H1 (cell line): ENCODE results near the gene SLC1A2. TPM values are rescaled to one million over a fixed set of nuclear protein-coding genes. Genes with fewer than 3 reads are reported as not detected.

Experiments
- CTCF ChIA-PET: fragments of 300-600 bp; sonication (Branson Sonifier 250); formaldehyde crosslinking; loops from one replicate; lab custom pipeline; 2021; ENCODE audit not compliant: partially characterized antibody; lab: Charles Lee
- POLR2A ChIA-PET: fragments of 300-600 bp; sonication (Branson Sonifier 250); formaldehyde crosslinking; loops from one replicate; lab custom pipeline; 2021; ENCODE audit warnings: inconsistent platforms; ENCODE audit not compliant: partially characterized antibody; lab: Charles Lee
- DNase-seq, 2 experiments: peaks; one replicate each; pipeline versions ENCODE4 v3.0.0 to v3.0.0-alpha.2; 2010 to 2022; ENCODE audit warnings: low spot score in 2 of 2, low read depth in 1 of 2, mixed read lengths in 1 of 2
- FAIRE-seq: peaks from 2 replicates; lab custom pipeline; 2011; peaks lifted over from hg19 to GRCh38; lab: Jason Lieb, UNC
- H2AFZ ChIP-seq: 2 replicates; pipeline ENCODE4 v1.8.1; 2012; ENCODE audit warnings: low read length, inconsistent platforms
- H2AK5ac ChIP-seq: 2 replicates; pipeline ENCODE4 v1.6.1; 2013; ENCODE audit warnings: low read depth, low read length
- H2BK120ac ChIP-seq: replicated peaks from 2 replicates; pipeline ENCODE3; 2013; ENCODE audit warnings: low read depth, low read length, inconsistent platforms
- H2BK12ac ChIP-seq: 2 replicates; pipeline ENCODE4 v1.6.1; 2013; ENCODE audit warnings: low read depth, low read length
- H2BK15ac ChIP-seq: 2 replicates; pipeline ENCODE4 v1.6.1; 2013; ENCODE audit warnings: low read length
- H2BK20ac ChIP-seq: 2 replicates; pipeline ENCODE4 v1.6.1; 2013; ENCODE audit warnings: low read length
- H2BK5ac ChIP-seq: 2 replicates; pipeline ENCODE4 v1.6.1; 2013; ENCODE audit warnings: low read depth, low read length
- H3K14ac ChIP-seq: 2 replicates; pipeline ENCODE4 v1.6.1; 2013; ENCODE audit warnings: inconsistent platforms; ENCODE audit not compliant: insufficient read length
- H3K18ac ChIP-seq: 2 replicates; pipeline ENCODE4 v1.6.1; 2013; ENCODE audit warnings: low read length; ENCODE audit errors: extremely low read depth
- H3K23ac ChIP-seq: 2 replicates; pipeline ENCODE4 v1.6.1; 2013; ENCODE audit warnings: inconsistent platforms; ENCODE audit not compliant: insufficient read length
- H3K23me2 ChIP-seq: 2 replicates; pipeline ENCODE4 v1.6.1; 2013; ENCODE audit warnings: low read depth, low read length
- H3K27ac ChIP-seq: 2 replicates; pipeline ENCODE4 v1.6.1; 2011; ENCODE audit warnings: low read depth, low read length, inconsistent platforms
- H3K27me3 ChIP-seq, 4 experiments: replicated peaks in 1 of 4; 1 replicate in 1 of 4; 2 replicates in 3 of 4; pipeline versions ENCODE4 v1.6.1 to v1.8.1; 2011 to 2013; ENCODE audit warnings: low read length in 3 of 4, mild to moderate bottlenecking in 3 of 4, inconsistent platforms in 2 of 4, mixed read lengths in 2 of 4, moderate library complexity in 1 of 4; ENCODE audit not compliant: control insufficient read depth in 3 of 4, insufficient read depth in 3 of 4; ENCODE audit errors: extremely low read depth in 1 of 4
- H3K36me3 ChIP-seq, 4 experiments: 2 replicates each; pipeline versions ENCODE4 v1.6.1 to v1.8.1; 2011 to 2013; ENCODE audit warnings: mild to moderate bottlenecking in 4 of 4, low read length in 3 of 4, moderate library complexity in 2 of 4, control low read depth in 1 of 4, inconsistent platforms in 1 of 4; ENCODE audit not compliant: insufficient read depth in 4 of 4, control insufficient read depth in 2 of 4
- H3K4ac ChIP-seq: replicated peaks from 2 replicates; pipeline ENCODE3; 2013; ENCODE audit warnings: low read length, low read depth, mixed read lengths, inconsistent platforms; ENCODE audit not compliant: insufficient read length
- H3K4me1 ChIP-seq, 4 experiments: replicated peaks in 1 of 4; 1 replicate in 1 of 4; 2 replicates in 3 of 4; pipeline versions ENCODE4 v1.6.1 to v1.8.1; 2011 to 2013; ENCODE audit warnings: low read length in 3 of 4, inconsistent platforms in 2 of 4, mixed read lengths in 1 of 4; ENCODE audit not compliant: insufficient read depth in 4 of 4, control insufficient read depth in 3 of 4
- H3K4me2 ChIP-seq, 2 experiments: 2 replicates each; pipeline versions ENCODE4 v1.6.1 to v1.8.1; 2011 to 2013; ENCODE audit warnings: low read depth in 2 of 2, low read length in 2 of 2, control low read depth in 1 of 2, inconsistent platforms in 1 of 2, mild to moderate bottlenecking in 1 of 2; ENCODE audit not compliant: insufficient read depth in 1 of 2
- H3K4me3 ChIP-seq, 4 experiments: fragments of 200-600, 300-600 bp in 1 of 4; sonication (generic), shearing (Covaris generic), sonication (Bioruptor Twin) in 1 of 4; 2 replicates each; pipeline versions ENCODE4 v1.5.1 to v1.8.1; 2011 to 2016; ENCODE audit warnings: low read length in 4 of 4, low read depth in 3 of 4, control low read depth in 2 of 4, inconsistent platforms in 2 of 4, mild to moderate bottlenecking in 2 of 4, mixed read lengths in 1 of 4, moderate library complexity in 1 of 4; ENCODE audit not compliant: insufficient read depth in 2 of 4; ENCODE audit errors: extremely low read depth in 1 of 4
- H3K56ac ChIP-seq: replicated peaks from 2 replicates; pipeline ENCODE3; 2013; ENCODE audit warnings: low read depth, mild to moderate bottlenecking, mixed read lengths, low read length, inconsistent platforms; ENCODE audit not compliant: insufficient read length
- H3K79me1 ChIP-seq: 2 replicates; pipeline ENCODE4 v1.6.1; 2013; ENCODE audit warnings: low read depth, low read length, control low read depth
- H3K79me2 ChIP-seq, 2 experiments: 2 replicates each; pipeline versions ENCODE4 v1.6.1 to v1.8.1; 2012 to 2013; ENCODE audit warnings: low read length in 2 of 2, mild to moderate bottlenecking in 2 of 2, inconsistent platforms in 1 of 2; ENCODE audit not compliant: insufficient read depth in 2 of 2, control insufficient read depth in 1 of 2
- H3K9ac ChIP-seq, 4 experiments: replicated peaks in 1 of 4; 1 replicate in 1 of 4; 2 replicates in 3 of 4; pipeline versions ENCODE4 v1.6.1 to v1.8.1; 2011 to 2013; ENCODE audit warnings: low read depth in 3 of 4, low read length in 3 of 4, control low read depth in 2 of 4, mild to moderate bottlenecking in 2 of 4, moderate library complexity in 2 of 4, inconsistent platforms in 1 of 4; ENCODE audit errors: extremely low read depth in 1 of 4
- H3K9me3 ChIP-seq, 2 experiments: 2 replicates each; pipeline versions ENCODE4 v1.6.1 to v1.8.1; 2012 to 2013; ENCODE audit warnings: mild to moderate bottlenecking in 2 of 2, moderate library complexity in 2 of 2, control low read depth in 1 of 2, inconsistent platforms in 1 of 2, low read depth in 1 of 2, low read length in 1 of 2, mixed read lengths in 1 of 2; ENCODE audit not compliant: insufficient read depth in 2 of 2
- H4K20me1 ChIP-seq, 2 experiments: replicated peaks in 1 of 2; 2 replicates each; pipeline versions ENCODE3 to v1.8.1; 2011 to 2013; ENCODE audit warnings: inconsistent platforms in 2 of 2, low read length in 2 of 2, mild to moderate bottlenecking in 1 of 2; ENCODE audit not compliant: insufficient read depth in 2 of 2, control insufficient read depth in 1 of 2
- H4K5ac ChIP-seq: 2 replicates; pipeline ENCODE4 v1.6.1; 2013; ENCODE audit warnings: low read length, low read depth, mixed read lengths, inconsistent platforms; ENCODE audit not compliant: insufficient read length
- H4K8ac ChIP-seq: 2 replicates; pipeline ENCODE4 v1.8.0; 2013; ENCODE audit warnings: mild to moderate bottlenecking, moderate library complexity, low read length, inconsistent platforms; ENCODE audit not compliant: insufficient read depth; ENCODE audit errors: extremely low read depth
- H4K91ac ChIP-seq: replicated peaks from 2 replicates; pipeline ENCODE3; 2013; ENCODE audit warnings: low read length, mixed read lengths, inconsistent platforms; ENCODE audit not compliant: insufficient read length
- BRCA1 ChIP-seq: IDR thresholded peaks from 2 replicates; pipeline ENCODE4 v1.6.1; 2012; ENCODE audit warnings: low read depth, low read length, improper control_type of control experiment
- CTBP2 ChIP-seq: IDR thresholded peaks from 2 replicates; pipeline ENCODE4 v1.7.0; 2011; ENCODE audit warnings: borderline replicate concordance, mild to moderate bottlenecking, moderate library complexity, mixed read lengths, low read length; ENCODE audit not compliant: insufficient read depth, insufficient read length
- EGR1 ChIP-seq: IDR thresholded peaks from 2 replicates; pipeline ENCODE4 v1.6.1; 2011; ENCODE audit warnings: low read depth, low read length, borderline replicate concordance
- JUND ChIP-seq: IDR thresholded peaks from 2 replicates; pipeline ENCODE4 v1.6.1; 2011; ENCODE audit warnings: mild to moderate bottlenecking, improper control_type of control experiment, low read length
- KDM1A ChIP-seq: fragments of 200-600, 300-600 bp; sonication (generic); IDR thresholded peaks from 2 replicates; pipeline ENCODE4 v1.7.1; 2016; ENCODE audit warnings: mild to moderate bottlenecking, low read length, borderline replicate concordance
- MAFK ChIP-seq: IDR thresholded peaks from 2 replicates; pipeline ENCODE4 v1.6.1; 2012; ENCODE audit warnings: low read depth, mild to moderate bottlenecking, improper control_type of control experiment, low read length
- NANOG ChIP-seq: IDR thresholded peaks from 2 replicates; pipeline ENCODE4 v1.6.1; 2011; ENCODE audit warnings: low read length, low read depth, mild to moderate bottlenecking, inconsistent platforms; ENCODE audit not compliant: insufficient read depth, poor library complexity, severe bottlenecking
- RBBP5 ChIP-seq: IDR thresholded peaks from 2 replicates; pipeline ENCODE4 v1.7.1; 2012; ENCODE audit warnings: low read depth, mild to moderate bottlenecking, inconsistent platforms, low read length, moderate library complexity, borderline replicate concordance
- RNF2 ChIP-seq: fragments of 200-900, 300-1000 bp; sonication (generic); IDR thresholded peaks from 2 replicates; pipeline ENCODE4 v1.7.1; 2016; ENCODE audit warnings: borderline replicate concordance, low read depth, mild to moderate bottlenecking, antibody characterized with exemption, low read length; ENCODE audit not compliant: poor library complexity, severe bottlenecking; ENCODE audit errors: missing control alignments
- RXRA ChIP-seq: IDR thresholded peaks from 2 replicates; pipeline ENCODE4 v1.6.1; 2011; ENCODE audit warnings: low read depth, mild to moderate bottlenecking, low read length, moderate library complexity; ENCODE audit not compliant: insufficient read depth
- SIRT6 ChIP-seq: IDR thresholded peaks from one replicate; pipeline ENCODE4 v1.7.1; 2012; ENCODE audit warnings: low read length, inconsistent platforms
- WGBS, 2 experiments: shearing (Covaris generic) in 1 of 2; methylation state at CpG; one replicate each; pipeline versions ENCODE4 v1.1.6 to v1.1.7; 2013 to 2015; ENCODE audit warnings: low lambda C conversion rate in 2 of 2, mixed read lengths in 2 of 2, inconsistent platforms in 1 of 2, low coverage in 1 of 2, missing lambda C conversion rate in 1 of 2; ENCODE audit not compliant: insufficient replicate concordance in 2 of 2, insufficient coverage in 1 of 2, insufficient read length in 1 of 2; ENCODE audit errors: extremely low coverage in 1 of 2, missing lambda C conversion rate in 1 of 2; 5-methylcytosine and 5-hydroxymethylcytosine counted together
- polyA plus RNA-seq, 7 experiments: library from polyadenylated mRNA; depleted of rRNA in 3 of 7; stranded (reverse) in 5 of 7; unstranded in 2 of 7; fragments of >200 nt in 5 of 7; fragments of 200-250 nt in 2 of 7; gene quantifications; 1 replicate in 5 of 7; 2 replicates in 1 of 7; 4 replicates in 1 of 7; pipeline versions ENCODE4 v1.2.1 to v1.2.3, GENCODE V29; 2011 to 2013; ENCODE audit warnings: missing spikeins in 2 of 7, mixed read lengths in 2 of 7
- total RNA-seq: library from RNA; stranded (reverse); fragmentation: NEBNext Ultra II Directional; extraction: Animal tissue kit (Norgen Biotek cat#: 25700); gene quantifications from 2 replicates; pipeline ENCODE4 v1.2.1, GENCODE V29; 2021

The SLC1A2 gene
- total and polyA plus RNA-seq, 2 of the 8 experiments (the other 6 are each of a cell fraction or from before 2014, with no cell fraction given) = 0.57 to 1.2 TPM

DNA sequence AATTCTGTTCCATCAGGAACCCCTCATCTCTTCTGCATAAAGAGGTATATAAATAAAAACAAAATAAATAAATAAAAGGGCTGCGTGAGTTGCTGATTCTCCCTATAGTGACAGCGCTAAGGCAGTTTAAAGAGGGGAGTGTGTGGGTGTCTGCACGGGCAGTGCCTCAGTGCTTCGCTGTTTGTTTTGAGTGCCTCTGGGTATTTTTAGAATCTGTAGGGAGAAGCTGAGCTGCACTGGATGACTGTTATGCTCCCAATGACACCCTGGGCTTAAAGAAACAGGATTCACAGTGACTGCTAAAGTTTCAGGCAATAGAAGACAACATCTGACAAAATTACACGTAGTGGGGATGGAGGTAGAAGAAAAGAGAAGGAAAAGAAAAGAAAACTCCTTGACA, 38.8 kb downstream of the SLC1A2 start:
- Histone ChIP-seq H2BK20ac (no peak overlapping the region), H3K4ac (no peak overlapping the region), H3K27ac (no peak overlapping the region), H2BK120ac (no peak overlapping the region), H3K23me2 (no peaks in the 10 kb centered on the region), H2BK5ac (no peak overlapping the region), H2AK5ac (no peak overlapping the region), H3K4me3 (no peak overlapping the region), H3K4me1 (no peaks in the 10 kb centered on the region; a peak in 2 of 7 replicates), H3K23ac (no peak overlapping the region), H3K4me2 (no peak overlapping the region), H3K36me3 (no peaks in the 10 kb centered on the region), H3K14ac (no peak overlapping the region), H2AFZ (no peak overlapping the region), H3K9me3 (no peaks in the 10 kb centered on the region), H3K79me2 (no peaks in the 10 kb centered on the region), H4K20me1 (no peaks in the 10 kb centered on the region), H3K9ac (no peak overlapping the region), H3K79me1 (no peaks in the 10 kb centered on the region), H3K56ac (no peak overlapping the region), H2BK12ac (no peak overlapping the region), H2BK15ac (no peak overlapping the region), H3K18ac (no peak overlapping the region), H3K27me3 (no peaks in the 10 kb centered on the region), H4K5ac (no peak overlapping the region), H4K91ac (no peak overlapping the region), H4K8ac (no peak overlapping the region)
- ChIA-PET CTCF (interaction anchor here (0.6 to 2.5 kb wide), 5 partner anchors 12 to 888 kb away, joined by 3 to 8 read pairs (median 3); no protein-coding TSS in a partner anchor), POLR2A (no interaction called here)
- DNase-seq = no peak
- TF ChIP-seq RXRA (no peak), NANOG (no peak), KDM1A (no peak), RNF2 (no peak), RBBP5 (no peak), BRCA1 (no peak), MAFK (no peak), CTBP2 (no peak), SIRT6 (no peak), JUND (no peak), EGR1 (no peak)
- WGBS, 2 experiments = 100% methylated on average over 5 of the region's 5 CpGs; no CpG with 5 or more reads in 1 of the 2 experiments
- no peak for FAIRE-seq
